Measurements from ENCODE around the gene DUSP10. TPM values are rescaled to one million over a fixed set of nuclear protein-coding genes. Genes with fewer than 3 reads are reported as not detected.

DUSP10 gene
- total RNA-seq, 1 experiment from 2014 or later, result 1.7 TPM

- POLR2A ChIA-PET, result no interaction called here
These were observed 41.1 kb upstream of the DUSP10 start for GRCh38 chr1:221782970-221783369.

More at GRCh38 chr1:221782970-221783369, 41.1 kb upstream of the DUSP10 start:
- H2AFZ ChIP-seq (ENCODE audit: low read depth, low read length, poor library complexity, severe bottlenecking), result no peak overlapping the region
- no peaks in the 10 kb centered on the region for H3K27me3 ChIP-seq (ENCODE audit: insufficient read depth, low read length)
- DNase-seq (ENCODE audit: low read depth, low spot score) (no peak), ATAC-seq (no peak)
- CTCF ChIA-PET, result no interaction called here
- no peak overlapping the region for H3K9ac ChIP-seq (ENCODE audit: low read length)
- H3K4me1 ChIP-seq (ENCODE audit: control insufficient read depth in 1 of 2, insufficient read depth in 2 of 2, low read length in 2 of 2), result no peaks in the 10 kb centered on the region
- no peaks in the 10 kb centered on the region for H4K20me1 ChIP-seq (ENCODE audit: insufficient read depth)
- TF ChIP-seq FOSL1 (IDR thresholded peaks at IDR 0.05; ENCODE audit: low read depth) (no peak), EZH2phosphoT487 (IDR thresholded peaks at IDR 0.05; ENCODE audit: borderline replicate concordance) (no peak), REST (IDR thresholded peaks at IDR 0.05; ENCODE audit: low read depth) (no peak), TCF7L2 (IDR thresholded peaks at IDR 0.05; ENCODE audit: borderline replicate concordance, extremely low read depth, insufficient read depth, insufficient read length) (no peak), EGR1 (IDR thresholded peaks at IDR 0.05; ENCODE audit: low read depth) (no peak), POLR2AphosphoS5 (IDR thresholded peaks at IDR 0.05; ENCODE audit: low read depth, low read length) (no peak), ZNF274 (IDR thresholded peaks at IDR 0.05; ENCODE audit: low read depth, low read length) (no peak), SP1 (IDR thresholded peaks at IDR 0.05; ENCODE audit: low read depth) (no peak), POLR2A (IDR thresholded peaks at IDR 0.05; ENCODE audit: borderline replicate concordance, extremely low read depth, insufficient read depth, insufficient read length) (no peak), EZH2 (IDR thresholded peaks at IDR 0.05) (no peak), CEBPB (IDR thresholded peaks at IDR 0.05; ENCODE audit: low read depth) (no peak), ATF3 (IDR thresholded peaks at IDR 0.05) (no peak), YY1 (IDR thresholded peaks at IDR 0.05; ENCODE audit: extremely low read depth, insufficient replicate concordance, low read depth, low read length) (no peak), ZFX (IDR thresholded peaks at IDR 0.05) (no peak), JUND (IDR thresholded peaks at IDR 0.05) (no peak), CBX3 (IDR thresholded peaks at IDR 0.05; ENCODE audit: low read depth) (no peak)
- TF ChIP-seq, protein P1, sequence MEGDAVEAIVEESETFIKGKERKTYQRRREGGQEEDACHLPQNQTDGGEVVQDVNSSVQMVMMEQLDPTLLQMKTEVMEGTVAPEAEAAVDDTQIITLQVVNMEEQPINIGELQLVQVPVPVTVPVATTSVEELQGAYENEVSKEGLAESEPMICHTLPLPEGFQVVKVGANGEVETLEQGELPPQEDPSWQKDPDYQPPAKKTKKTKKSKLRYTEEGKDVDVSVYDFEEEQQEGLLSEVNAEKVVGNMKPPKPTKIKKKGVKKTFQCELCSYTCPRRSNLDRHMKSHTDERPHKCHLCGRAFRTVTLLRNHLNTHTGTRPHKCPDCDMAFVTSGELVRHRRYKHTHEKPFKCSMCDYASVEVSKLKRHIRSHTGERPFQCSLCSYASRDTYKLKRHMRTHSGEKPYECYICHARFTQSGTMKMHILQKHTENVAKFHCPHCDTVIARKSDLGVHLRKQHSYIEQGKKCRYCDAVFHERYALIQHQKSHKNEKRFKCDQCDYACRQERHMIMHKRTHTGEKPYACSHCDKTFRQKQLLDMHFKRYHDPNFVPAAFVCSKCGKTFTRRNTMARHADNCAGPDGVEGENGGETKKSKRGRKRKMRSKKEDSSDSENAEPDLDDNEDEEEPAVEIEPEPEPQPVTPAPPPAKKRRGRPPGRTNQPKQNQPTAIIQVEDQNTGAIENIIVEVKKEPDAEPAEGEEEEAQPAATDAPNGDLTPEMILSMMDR (IDR thresholded peaks at IDR 0.05 in 2 of 3, conservative IDR thresholded peaks at IDR 0.05 in 1 of 3; ENCODE audit: borderline replicate concordance in 1 of 3, insufficient read depth in 1 of 3, low read depth in 2 of 3, low read length in 2 of 3), result no peak
- TF ChIP-seq, protein P2, sequence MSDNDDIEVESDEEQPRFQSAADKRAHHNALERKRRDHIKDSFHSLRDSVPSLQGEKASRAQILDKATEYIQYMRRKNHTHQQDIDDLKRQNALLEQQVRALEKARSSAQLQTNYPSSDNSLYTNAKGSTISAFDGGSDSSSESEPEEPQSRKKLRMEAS (IDR thresholded peaks at IDR 0.05), result no peak
- TF ChIP-seq, protein P3, sequence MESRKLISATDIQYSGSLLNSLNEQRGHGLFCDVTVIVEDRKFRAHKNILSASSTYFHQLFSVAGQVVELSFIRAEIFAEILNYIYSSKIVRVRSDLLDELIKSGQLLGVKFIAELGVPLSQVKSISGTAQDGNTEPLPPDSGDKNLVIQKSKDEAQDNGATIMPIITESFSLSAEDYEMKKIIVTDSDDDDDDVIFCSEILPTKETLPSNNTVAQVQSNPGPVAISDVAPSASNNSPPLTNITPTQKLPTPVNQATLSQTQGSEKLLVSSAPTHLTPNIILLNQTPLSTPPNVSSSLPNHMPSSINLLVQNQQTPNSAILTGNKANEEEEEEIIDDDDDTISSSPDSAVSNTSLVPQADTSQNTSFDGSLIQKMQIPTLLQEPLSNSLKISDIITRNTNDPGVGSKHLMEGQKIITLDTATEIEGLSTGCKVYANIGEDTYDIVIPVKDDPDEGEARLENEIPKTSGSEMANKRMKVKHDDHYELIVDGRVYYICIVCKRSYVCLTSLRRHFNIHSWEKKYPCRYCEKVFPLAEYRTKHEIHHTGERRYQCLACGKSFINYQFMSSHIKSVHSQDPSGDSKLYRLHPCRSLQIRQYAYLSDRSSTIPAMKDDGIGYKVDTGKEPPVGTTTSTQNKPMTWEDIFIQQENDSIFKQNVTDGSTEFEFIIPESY (IDR thresholded peaks at IDR 0.05; ENCODE audit: extremely low read depth, insufficient replicate concordance, low read length), result no peak
- H3K27ac ChIP-seq (ENCODE audit: low read depth, low read length), result no peak overlapping the region
- H3K9me3 ChIP-seq (ENCODE audit: control insufficient read depth in 1 of 2, insufficient read depth in 1 of 2, low read depth in 1 of 2, low read length in 2 of 2), result no peaks in the 10 kb centered on the region
- no peaks in the 10 kb centered on the region for H3K36me3 ChIP-seq (ENCODE audit: control insufficient read depth in 1 of 2, insufficient read depth in 2 of 2, low read length in 2 of 2)
- H3K79me2 ChIP-seq (ENCODE audit: insufficient read depth, low read length), result no peaks in the 10 kb centered on the region
- no TSS peak for BruUV-seq (replicated peaks)
- H3K9me2 ChIP-seq (ENCODE audit: insufficient read depth), result no peaks in the 10 kb centered on the region
- no peak overlapping the region for H3K4me3 ChIP-seq (replicated peaks in 1 of 2; ENCODE audit: low read depth in 1 of 2, low read length in 2 of 2)
- RAD21 ChIA-PET (ENCODE audit: low non-redundant PET in 1 of 2, low total read pairs in 2 of 2, uncharacterized antibody in 2 of 2, unreplicated experiment in 2 of 2), result no interaction called here
- intact Hi-C loops (cut with micrococcal nuclease), result no loop called here
- H3K4me2 ChIP-seq (ENCODE audit: low read length), result no peak overlapping the region

All from HCT116 (cell line).